RPMI8226 (cell line): ENCODE data around the gene UBE2G2.

Source experiments
- DNase-seq: peaks from one replicate; pipeline ENCODE4 v3.0.0-alpha.2; 2015

Gene UBE2G2

DNA sequence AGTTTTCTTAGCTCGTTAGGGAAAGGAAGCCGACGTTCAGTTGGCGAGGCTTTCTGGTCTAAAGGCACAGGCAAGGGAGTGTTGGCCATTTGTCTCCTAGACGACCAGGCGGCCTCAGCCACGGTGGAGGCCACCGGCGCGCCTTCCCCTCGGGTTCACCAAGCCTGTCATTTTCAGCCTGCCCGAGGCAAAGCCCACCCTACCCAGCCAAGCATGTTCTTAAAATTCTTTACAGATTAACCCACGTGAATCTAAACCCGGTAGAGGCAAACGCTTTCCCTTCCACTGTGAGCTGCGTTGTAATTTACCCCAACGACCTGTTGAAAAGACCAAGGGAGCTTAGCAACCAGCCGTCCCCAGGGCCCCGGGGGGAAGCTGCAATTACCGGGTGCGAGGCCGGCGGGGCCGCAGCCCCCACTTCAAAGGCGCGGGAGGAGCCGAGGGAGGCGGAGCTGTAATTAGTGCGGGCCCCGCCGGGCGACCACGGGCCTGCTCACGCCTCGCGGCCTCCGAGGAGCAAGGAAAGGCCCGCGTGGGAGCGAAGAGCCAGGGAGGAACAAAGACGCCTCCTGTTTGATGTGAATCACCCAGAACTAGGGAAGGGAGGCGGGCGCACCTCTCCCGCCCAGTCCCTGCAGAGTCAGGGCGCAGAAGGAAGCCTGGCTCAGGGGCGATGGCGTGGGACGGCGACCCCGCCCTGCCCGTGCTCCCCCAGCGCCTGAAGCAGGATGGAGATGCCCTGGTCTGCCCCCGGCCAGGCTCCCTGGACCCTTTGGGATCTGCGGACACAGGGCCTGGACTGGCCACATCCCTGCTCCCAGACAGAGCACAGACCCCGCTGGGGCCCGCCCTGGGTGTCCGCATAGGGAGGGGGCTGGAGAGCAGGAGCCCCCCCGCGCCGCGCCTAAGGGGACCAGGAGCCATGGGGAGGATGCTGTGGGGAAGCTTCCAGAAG is 78.2 kb downstream of the UBE2G2 start:
- DNase-seq, result no peak

GRCh38 chr21:44722731-44723130 is 78.9 kb downstream of the UBE2G2 start:
- no peak for DNase-seq

DNA sequence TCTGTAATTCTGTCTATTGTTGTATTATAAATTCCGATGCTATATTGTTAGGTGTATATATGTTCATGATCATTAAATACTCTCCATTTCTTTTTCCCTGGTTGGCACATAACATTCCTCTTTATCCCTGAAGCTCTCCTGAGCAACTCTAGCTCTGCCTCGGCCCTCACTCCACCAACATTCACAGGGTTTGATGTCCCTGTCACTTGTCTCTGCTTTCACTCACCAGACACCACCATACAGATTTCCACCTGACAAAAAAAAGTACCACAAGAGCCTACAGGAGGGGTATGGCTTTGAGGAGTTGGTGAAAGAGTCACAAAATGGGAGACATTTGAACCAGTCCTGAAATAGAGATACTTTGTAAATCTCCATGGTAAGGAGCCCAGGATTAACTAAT is 81.5 kb downstream of the UBE2G2 start:
- no peak for DNase-seq
